GM12874 (cell line): ENCODE data around the gene DAB2.

Experiments used
- TF ChIP-seq, protein P1 (sequence below): IDR thresholded peaks from 2 replicates; pipeline ENCODE4 v1.5.1; 2011; ENCODE audit warnings: low read depth, mild to moderate bottlenecking, control low read depth, low read length, moderate library complexity; ENCODE audit not compliant: insufficient read depth

The DAB2 gene

GRCh38 chr5:39376293-39376714 is 48.5 kb downstream of the DAB2 start:
- TF ChIP-seq, protein P1, sequence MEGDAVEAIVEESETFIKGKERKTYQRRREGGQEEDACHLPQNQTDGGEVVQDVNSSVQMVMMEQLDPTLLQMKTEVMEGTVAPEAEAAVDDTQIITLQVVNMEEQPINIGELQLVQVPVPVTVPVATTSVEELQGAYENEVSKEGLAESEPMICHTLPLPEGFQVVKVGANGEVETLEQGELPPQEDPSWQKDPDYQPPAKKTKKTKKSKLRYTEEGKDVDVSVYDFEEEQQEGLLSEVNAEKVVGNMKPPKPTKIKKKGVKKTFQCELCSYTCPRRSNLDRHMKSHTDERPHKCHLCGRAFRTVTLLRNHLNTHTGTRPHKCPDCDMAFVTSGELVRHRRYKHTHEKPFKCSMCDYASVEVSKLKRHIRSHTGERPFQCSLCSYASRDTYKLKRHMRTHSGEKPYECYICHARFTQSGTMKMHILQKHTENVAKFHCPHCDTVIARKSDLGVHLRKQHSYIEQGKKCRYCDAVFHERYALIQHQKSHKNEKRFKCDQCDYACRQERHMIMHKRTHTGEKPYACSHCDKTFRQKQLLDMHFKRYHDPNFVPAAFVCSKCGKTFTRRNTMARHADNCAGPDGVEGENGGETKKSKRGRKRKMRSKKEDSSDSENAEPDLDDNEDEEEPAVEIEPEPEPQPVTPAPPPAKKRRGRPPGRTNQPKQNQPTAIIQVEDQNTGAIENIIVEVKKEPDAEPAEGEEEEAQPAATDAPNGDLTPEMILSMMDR = peak; percentile 59; the same call in 1 of the 2 replicates

DNA sequence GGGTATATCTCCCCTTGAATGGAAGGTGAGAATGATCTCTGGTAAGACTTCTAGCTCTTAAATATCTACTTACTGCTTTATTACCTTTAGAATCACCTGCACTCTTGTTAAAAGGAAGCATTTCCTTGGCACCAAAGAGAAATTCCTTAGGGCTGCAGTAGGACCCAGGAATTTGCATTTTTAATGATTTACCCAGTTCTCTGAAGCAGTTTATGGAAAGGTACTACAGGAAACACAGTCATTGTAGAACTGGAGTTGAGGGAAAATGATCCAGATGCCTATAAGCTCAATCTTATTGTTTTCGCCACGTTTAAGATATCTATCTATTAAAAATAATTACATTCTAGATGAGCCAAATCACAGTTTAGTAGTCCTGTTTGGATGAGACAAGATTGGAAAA is 51.0 kb downstream of the DAB2 start:
- TF ChIP-seq, protein P1 = no peak

GRCh38 chr5:39371367-39371635 is 53.5 kb downstream of the DAB2 start:
- TF ChIP-seq, protein P1 = no peak

- TF ChIP-seq, protein P1 = no peak
Measured at GRCh38 chr5:39370555-39371366, 54.0 kb downstream of the DAB2 start.

- TF ChIP-seq, protein P1 = no peak
Measured at GRCh38 chr5:39369123-39369815, 55.5 kb downstream of the DAB2 start.

- TF ChIP-seq, protein P1 = no peak
Measured at GRCh38 chr5:39368116-39368515, 56.7 kb downstream of the DAB2 start.

- TF ChIP-seq, protein P1 = no peak
Measured at GRCh38 chr5:39367711-39368110, 57.1 kb downstream of the DAB2 start.
